PC-3 (cell line): ENCODE results near the gene NHSL1. TPM values are rescaled to one million over a fixed set of nuclear protein-coding genes. Genes with fewer than 3 reads are reported as not detected.

ENCODE experiments used
- ATAC-seq: fragments of 200-7000 bp; cut with Tn5 transposase; 2 replicates; pipeline ENCODE4 v1.9.1; 2020; ENCODE audit warnings: mild to moderate bottlenecking, moderate library complexity
- BruUV-seq: library from RNA; stranded (reverse); fragments of 400-500 nt; replicated peaks from 2 replicates; lab custom pipeline; 2021; lab: Mats Ljungman, UMichigan
- CTCF ChIA-PET: fragments of 300-600 bp; sonication (Branson Sonifier 250); formaldehyde crosslinking; loops from one replicate; lab custom pipeline; 2022; ENCODE audit warnings: antibody characterized with exemption; lab: Charles Lee
- POLR2A ChIA-PET: fragments of 300-600 bp; sonication (Branson Sonifier 250); formaldehyde crosslinking; loops from one replicate; lab custom pipeline; 2022; ENCODE audit warnings: antibody characterized with exemption; ENCODE audit not compliant: unreplicated experiment; lab: Charles Lee
- DNase-seq: peaks from one replicate; pipeline ENCODE4 v3.0.0-alpha.2; 2015
- H2AFZ ChIP-seq: fragments of 300-600 bp; sonication (generic); 2 replicates; pipeline ENCODE4 v1.6.0; 2016; ENCODE audit warnings: antibody characterized with exemption, low read length
- H3F3A ChIP-seq: fragments of 300-600 bp; sonication (generic); one replicate; pipeline ENCODE4 v1.6.0; 2017; ENCODE audit warnings: antibody characterized with exemption, low read length, control low read depth, mild to moderate bottlenecking; ENCODE audit not compliant: unreplicated experiment
- H3K27ac ChIP-seq: fragments of 300-600 bp; sonication (generic); 2 replicates; pipeline ENCODE4 v1.5.1; 2016; ENCODE audit warnings: mild to moderate bottlenecking, low read length
- H3K27me3 ChIP-seq: fragments of 300-600 bp; sonication (generic); 2 replicates; pipeline ENCODE4 v1.6.1; 2016; ENCODE audit warnings: low read length, mixed read lengths
- H3K36me3 ChIP-seq: fragments of 300-600 bp; sonication (generic); 2 replicates; pipeline ENCODE4 v1.6.1; 2016; ENCODE audit warnings: low read depth, mixed run types, low read length, mixed read lengths
- H3K4me1 ChIP-seq: fragments of 300-600 bp; sonication (generic); 2 replicates; pipeline ENCODE4 v1.5.1; 2016; ENCODE audit warnings: low read length; ENCODE audit not compliant: insufficient read depth
- H3K4me2 ChIP-seq: fragments of 300-600 bp; sonication (generic); 2 replicates; pipeline ENCODE4 v1.6.0; 2016; ENCODE audit warnings: low read length
- H3K4me3 ChIP-seq: fragments of 300-600 bp; sonication (generic); 2 replicates; pipeline ENCODE4 v1.5.1; 2016; ENCODE audit warnings: mild to moderate bottlenecking, low read length, mixed read lengths
- H3K79me2 ChIP-seq: fragments of 300-600 bp; sonication (generic); 2 replicates; pipeline ENCODE4 v1.6.1; 2017; ENCODE audit warnings: low read length, mixed read lengths
- H3K9ac ChIP-seq: fragments of 300-600 bp; sonication (generic); 2 replicates; pipeline ENCODE4 v1.6.0; 2016; ENCODE audit warnings: mild to moderate bottlenecking, low read length
- H3K9me2 ChIP-seq: fragments of 300-600 bp; sonication (generic); replicated peaks from 2 replicates; pipeline ENCODE4 v1.6.1; 2016; ENCODE audit warnings: mixed run types, low read length, mixed read lengths
- H3K9me3 ChIP-seq: fragments of 300-600 bp; sonication (generic); 2 replicates; pipeline ENCODE4 v1.6.1; 2016; ENCODE audit warnings: low read length, mixed read lengths
- H4K20me1 ChIP-seq: fragments of 300-600 bp; sonication (generic); 2 replicates; pipeline ENCODE4 v1.6.1; 2016; ENCODE audit warnings: low read length, mixed read lengths
- EZH2 ChIP-seq: fragments of 300-600 bp; sonication (generic); IDR thresholded peaks from one replicate; pipeline ENCODE4 v1.6.1; 2017; ENCODE audit warnings: antibody characterized with exemption, mild to moderate bottlenecking, low read length; ENCODE audit not compliant: unreplicated experiment
- EZH2phosphoT487 ChIP-seq: fragments of 300-600 bp; sonication (generic); IDR thresholded peaks from 2 replicates; pipeline ENCODE4 v1.6.1; 2018; ENCODE audit warnings: mild to moderate bottlenecking, antibody characterized with exemption, low read length, borderline replicate concordance
- intact Hi-C: fragments of 100-400 bp; cut with micrococcal nuclease; formaldehyde crosslinking; loops from 2 replicates; pipeline ENCODE4 v1.9.0; 2023
- total RNA-seq: library from RNA; depleted of rRNA; stranded (reverse); fragments of >200 nt; gene quantifications from 2 replicates; pipeline ENCODE4 v1.2.3, GENCODE V29; 2014
- TF ChIP-seq, protein P1 (sequence below): fragments of 300-600 bp; sonication (generic); conservative IDR thresholded peaks from 2 replicates; pipeline ENCODE4 v1.5.1; 2017; ENCODE audit warnings: antibody characterized with exemption, low read depth, mild to moderate bottlenecking, low read length

The NHSL1 gene
- total RNA-seq, 1 experiment from 2014 or later = 4.8 TPM

DNA sequence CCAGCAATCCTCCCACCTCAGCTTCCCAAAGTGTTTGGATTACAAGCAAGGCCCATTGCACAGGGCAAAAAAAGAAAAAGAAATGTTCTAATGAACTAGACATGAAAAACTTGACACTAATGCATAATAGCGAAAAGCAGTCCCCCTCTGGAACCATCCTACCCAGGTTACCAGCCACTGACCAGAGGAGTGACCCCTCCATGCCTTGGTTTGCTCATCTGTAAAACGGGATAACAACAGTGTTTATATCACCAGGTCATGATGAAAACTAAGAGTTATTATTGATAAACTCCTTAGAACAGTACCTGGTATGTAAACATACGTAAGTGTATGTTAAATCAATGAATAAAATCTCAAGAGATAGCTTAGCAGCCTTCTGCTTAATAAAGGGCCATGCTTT is 3.3 kb upstream of the NHSL1 start:
- Histone ChIP-seq H3K79me2 (no peaks in the 10 kb centered on the region), H3K9ac (no peak overlapping the region), H3K27me3 (no peaks in the 10 kb centered on the region), H2AFZ (no peak overlapping the region), H3K4me1 (no peaks in the 10 kb centered on the region), H3K4me3 (no peak overlapping the region), H3K27ac (no peak overlapping the region), H4K20me1 (no peaks in the 10 kb centered on the region), H3K36me3 (no peaks in the 10 kb centered on the region), H3F3A (no peaks in the 10 kb centered on the region), H3K9me2 (no peaks in the 10 kb centered on the region), H3K9me3 (no peaks in the 10 kb centered on the region), H3K4me2 (no peak overlapping the region)
- intact Hi-C loops = no loop called here
- ChIA-PET CTCF (no interaction called here), POLR2A (no interaction called here)
- TF ChIP-seq EZH2 (no peak), EZH2phosphoT487 (no peak)
- TF ChIP-seq, protein P1, sequence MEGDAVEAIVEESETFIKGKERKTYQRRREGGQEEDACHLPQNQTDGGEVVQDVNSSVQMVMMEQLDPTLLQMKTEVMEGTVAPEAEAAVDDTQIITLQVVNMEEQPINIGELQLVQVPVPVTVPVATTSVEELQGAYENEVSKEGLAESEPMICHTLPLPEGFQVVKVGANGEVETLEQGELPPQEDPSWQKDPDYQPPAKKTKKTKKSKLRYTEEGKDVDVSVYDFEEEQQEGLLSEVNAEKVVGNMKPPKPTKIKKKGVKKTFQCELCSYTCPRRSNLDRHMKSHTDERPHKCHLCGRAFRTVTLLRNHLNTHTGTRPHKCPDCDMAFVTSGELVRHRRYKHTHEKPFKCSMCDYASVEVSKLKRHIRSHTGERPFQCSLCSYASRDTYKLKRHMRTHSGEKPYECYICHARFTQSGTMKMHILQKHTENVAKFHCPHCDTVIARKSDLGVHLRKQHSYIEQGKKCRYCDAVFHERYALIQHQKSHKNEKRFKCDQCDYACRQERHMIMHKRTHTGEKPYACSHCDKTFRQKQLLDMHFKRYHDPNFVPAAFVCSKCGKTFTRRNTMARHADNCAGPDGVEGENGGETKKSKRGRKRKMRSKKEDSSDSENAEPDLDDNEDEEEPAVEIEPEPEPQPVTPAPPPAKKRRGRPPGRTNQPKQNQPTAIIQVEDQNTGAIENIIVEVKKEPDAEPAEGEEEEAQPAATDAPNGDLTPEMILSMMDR = no peak
- no TSS peak for BruUV-seq
- ATAC-seq (no peak), DNase-seq (no peak)

DNA sequence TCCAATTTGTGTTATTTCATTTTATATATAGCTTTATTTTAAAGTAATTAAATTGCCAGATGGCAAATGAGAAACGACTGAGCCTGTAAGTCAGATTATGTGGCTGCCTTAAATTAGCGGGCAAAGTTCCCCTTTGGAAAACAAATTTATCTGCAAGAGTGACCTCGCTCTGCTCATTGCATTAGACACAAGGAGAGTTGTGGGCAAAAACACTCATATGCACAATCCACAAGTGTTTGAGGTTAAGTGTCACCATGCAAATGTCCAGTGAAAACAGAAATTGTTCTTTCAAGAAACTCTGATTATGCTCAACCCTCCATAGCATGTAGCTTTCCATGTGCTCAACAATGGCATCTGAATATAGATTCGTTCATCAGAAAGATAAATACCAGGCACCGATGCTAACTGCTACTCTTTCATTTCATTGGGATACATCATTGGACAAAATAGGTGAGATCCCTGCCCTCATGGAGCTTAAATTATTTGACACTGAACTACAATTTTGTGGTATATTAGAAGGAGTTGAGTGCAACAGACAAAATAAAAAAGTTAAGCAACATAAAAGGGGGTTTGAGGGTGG is 1.7 kb upstream of the NHSL1 start:
- no peaks in the 10 kb centered on the region for H3K9me3 ChIP-seq
- no peaks in the 10 kb centered on the region for H3K27me3 ChIP-seq
- no TSS peak for BruUV-seq
- H3K4me1 ChIP-seq = no peaks in the 10 kb centered on the region
- H3K36me3 ChIP-seq = no peaks in the 10 kb centered on the region
- POLR2A ChIA-PET = no interaction called here
- ATAC-seq (no peak), DNase-seq (no peak)
- TF ChIP-seq, protein P1 = no peak
- no peak for TF ChIP-seq EZH2phosphoT487
- TF ChIP-seq EZH2 = no peak
- H3K4me3 ChIP-seq = no peak overlapping the region
- CTCF ChIA-PET = no interaction called here
- no peaks in the 10 kb centered on the region for H3F3A ChIP-seq
- H3K27ac ChIP-seq = no peak overlapping the region
- no peaks in the 10 kb centered on the region for H3K9me2 ChIP-seq
- no peak overlapping the region for H3K9ac ChIP-seq
- H4K20me1 ChIP-seq = no peaks in the 10 kb centered on the region
- H3K4me2 ChIP-seq = no peak overlapping the region
- no peaks in the 10 kb centered on the region for H3K79me2 ChIP-seq
- H2AFZ ChIP-seq = no peak overlapping the region
- intact Hi-C loops = no loop called here

DNA sequence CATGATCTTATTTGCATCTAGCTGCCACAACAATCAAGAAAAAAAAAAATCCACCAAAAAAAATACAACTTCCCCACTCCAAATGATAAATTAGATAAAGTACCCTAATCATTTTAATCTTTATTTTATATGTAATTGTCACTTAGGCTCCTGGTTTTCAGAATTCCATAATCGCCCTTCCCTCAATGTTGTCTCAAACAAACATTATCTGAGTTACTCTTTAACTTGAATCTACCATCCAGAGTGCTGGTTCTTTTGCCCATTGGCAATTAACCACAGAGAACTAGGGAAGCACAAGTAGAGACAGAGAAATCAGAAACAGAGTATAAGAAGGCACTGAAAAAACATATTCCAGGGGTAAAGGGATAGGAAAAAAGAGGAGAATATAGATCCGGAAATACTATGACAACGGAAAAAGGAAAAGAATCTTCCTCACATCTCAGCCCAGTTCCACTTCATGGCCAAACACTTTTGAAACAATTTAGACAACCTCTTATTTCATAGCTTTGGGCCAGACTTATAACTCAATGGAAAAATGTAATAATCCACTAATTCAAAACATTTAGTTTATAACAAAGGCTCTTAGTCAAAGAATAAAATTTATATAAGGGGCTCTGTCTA is 861 bp upstream of the NHSL1 start:
- no peak for ATAC-seq
- Histone ChIP-seq H2AFZ (no peak overlapping the region), H3K4me3 (no peak overlapping the region), H3K79me2 (no peaks in the 10 kb centered on the region), H3K4me1 (no peaks in the 10 kb centered on the region), H3K27me3 (no peaks in the 10 kb centered on the region), H4K20me1 (no peaks in the 10 kb centered on the region), H3K27ac (no peak overlapping the region), H3K4me2 (no peak overlapping the region), H3K9me3 (no peaks in the 10 kb centered on the region), H3F3A (no peaks in the 10 kb centered on the region), H3K9me2 (no peaks in the 10 kb centered on the region), H3K9ac (no peak overlapping the region), H3K36me3 (no peaks in the 10 kb centered on the region)
- CTCF ChIA-PET = no interaction called here
- no TSS peak for BruUV-seq
- intact Hi-C loops = no loop called here
- POLR2A ChIA-PET = no interaction called here
- TF ChIP-seq, protein P1 = no peak
- DNase-seq = no peak
